ENCODE measurements around the gene FIGNL2. TPM values are rescaled to one million over a fixed set of nuclear protein-coding genes. Genes with fewer than 3 reads are reported as not detected.

FIGNL2 gene
- total and polyA plus RNA-seq, 9 of the 15 experiments (the other 6 are each of a cell fraction or from before 2014, with no cell fraction given) = 0.01 TPM; not detected in 8

GRCh38 chr12:51850965-51851299 is 2.4 kb upstream of the FIGNL2 start:
- ATAC-seq (no peak), FAIRE-seq (no peak), DNase-seq (ENCODE audit: extremely low read depth in 1 of 4, low spot score in 3 of 4) (no peak)
- H3K27me3 ChIP-seq (ENCODE audit: control insufficient read depth in 2 of 2, insufficient read depth in 2 of 2, low read length in 2 of 2) = peaks cover 27 to 56% of the 10 kb centered on the region in 2 experiments; a peak in 4 of 5 replicates
- ChIA-PET POLR2A (interaction anchor here (0.7 to 1.2 kb wide), 2 partner anchors 21 to 299 kb away, joined by 3 to 4 read pairs; no protein-coding TSS in a partner anchor), CTCF (ENCODE audit: low intra/inter-chr PET ratio) (no interaction called here)
- peaks cover 14% of the 10 kb centered on the region; the same call in 1 of the 2 replicates for H4K20me1 ChIP-seq (replicated peaks; ENCODE audit: control insufficient read depth, insufficient read depth, low read length)
- no peaks in the 10 kb centered on the region for H3K36me3 ChIP-seq (ENCODE audit: control insufficient read depth, insufficient read depth, low read length)
- H3K9me1 ChIP-seq (ENCODE audit: control insufficient read depth, insufficient read depth, low read length) = no peaks in the 10 kb centered on the region
- H2AFZ ChIP-seq (ENCODE audit: low read depth, low read length) = no peak overlapping the region
- H3K4me2 ChIP-seq (ENCODE audit: insufficient read depth, low read length) = no peak overlapping the region
- intact Hi-C loops (cut with micrococcal nuclease) = no loop called here
- H3K79me2 ChIP-seq (ENCODE audit: control insufficient read depth, insufficient read depth, low read length) = no peaks in the 10 kb centered on the region
- H3K9ac ChIP-seq (ENCODE audit: insufficient read depth in 1 of 2, low read depth in 2 of 2, low read length in 2 of 2) = no peak overlapping the region
- in situ Hi-C loops (cut with MboI) = no loop called here
- peaks cover 0 to 21% of the 10 kb centered on the region in 2 experiments; a peak in 3 of 5 replicates for H3K4me1 ChIP-seq (replicated peaks in 1 of 2; ENCODE audit: control insufficient read depth in 2 of 2, insufficient read depth in 2 of 2, low read length in 2 of 2)
- no TSS peak for BruUV-seq (replicated peaks)
- H3K27ac ChIP-seq (ENCODE audit: extremely low read depth, low read depth, low read length) = no peak overlapping the region
- H3K4me3 ChIP-seq = no peak overlapping the region
- WGBS (ENCODE audit: insufficient coverage, low coverage, missing lambda C conversion rate) = 5% methylated on average over 4 of the region's 4 CpGs
- no peaks in the 10 kb centered on the region for H3K9me3 ChIP-seq (replicated peaks; ENCODE audit: control insufficient read depth, insufficient read depth, low read depth, low read length)
- TF ChIP-seq CHAMP1 (IDR thresholded peaks at IDR 0.05) (no peak), PML (IDR thresholded peaks at IDR 0.05; ENCODE audit: low read length) (no peak), CHD1 (IDR thresholded peaks at IDR 0.05; ENCODE audit: low read length) (no peak), STAT5B (CRISPR knock-in tag; IDR thresholded peaks at IDR 0.05) (no peak), ZNF395 (CRISPR knock-in tag; IDR thresholded peaks at IDR 0.05) (no peak), HBP1 (CRISPR knock-in tag; IDR thresholded peaks at IDR 0.05) (no peak), PCBP1 (IDR thresholded peaks at IDR 0.05; ENCODE audit: low read depth, low read length, poor library complexity, severe bottlenecking) (no peak), ZNF232 (CRISPR knock-in tag; IDR thresholded peaks at IDR 0.05) (no peak), TRIM28 (IDR thresholded peaks at IDR 0.05) (no peak), ZNF445 (CRISPR knock-in tag; IDR thresholded peaks at IDR 0.05; ENCODE audit: low read depth) (no peak), CTBP1 (IDR thresholded peaks at IDR 0.05; ENCODE audit: borderline replicate concordance) (no peak), BRCA1 (IDR thresholded peaks at IDR 0.05) (no peak), BRCA1 (CRISPR knock-in tag; IDR thresholded peaks at IDR 0.05) (no peak)

Data from K562 (cell line).